T-cell (primary cell): ENCODE measurements around the gene BRD7. TPM values are rescaled to one million over a fixed set of nuclear protein-coding genes. Genes with fewer than 3 reads are reported as not detected.

Source experiments
- ATAC-seq, 4 experiments: fragments of 200-7000 bp in 3 of 4; fragments of 150-1000 bp in 1 of 4; cut with Tn5 transposase; replicated peaks in 1 of 4; 1 replicate in 3 of 4; 2 replicates in 1 of 4; pipeline ENCODE4 v1.10.0; 2021; ENCODE audit warnings: moderate library complexity in 3 of 4, mild to moderate bottlenecking in 2 of 4, moderate number of reproducible peaks in 1 of 4
- CTCF ChIA-PET, 2 donors: fragments of 300-600 bp; sonication (Branson Sonifier 250); formaldehyde crosslinking; loops; one replicate each; lab custom pipeline; 2022; ENCODE audit warnings: antibody characterized with exemption in 2 of 2; lab: Charles Lee
- POLR2A ChIA-PET, 2 donors: fragments of 300-600 bp; sonication (Branson Sonifier 250); formaldehyde crosslinking; loops; one replicate each; lab custom pipeline; 2022; ENCODE audit warnings: antibody characterized with exemption in 2 of 2; lab: Charles Lee
- DNase-seq, 35 experiments: peaks; one replicate each; pipeline versions ENCODE4 v3.0.0 to v3.0.0-alpha.2; 2013 to 2023
- H3K27ac ChIP-seq: one replicate; pipeline ENCODE4 v1.5.1; 2013; ENCODE audit warnings: low read length
- H3K27me3 ChIP-seq, 2 experiments: replicated peaks in 1 of 2; 1 replicate in 1 of 2; 2 replicates in 1 of 2; pipeline versions ENCODE4 v1.6.1 to v1.7.0; 2013; ENCODE audit warnings: low read length in 1 of 2, mixed read lengths in 1 of 2; ENCODE audit not compliant: control insufficient read depth in 2 of 2, insufficient read depth in 2 of 2; ENCODE audit errors: extremely low read depth in 1 of 2
- H3K36me3 ChIP-seq, 2 donors: 1 replicate in 1 of 2; 2 replicates in 1 of 2; pipeline versions ENCODE4 v1.6.1 to v1.7.0; 2013; ENCODE audit warnings: low read length in 1 of 2; ENCODE audit not compliant: control insufficient read depth in 2 of 2, insufficient read depth in 1 of 2; ENCODE audit errors: extremely low read depth in 1 of 2
- H3K4me1 ChIP-seq, 2 experiments: 1 replicate in 1 of 2; 2 replicates in 1 of 2; pipeline versions ENCODE4 v1.6.1 to v1.7.0; 2013; ENCODE audit warnings: low read length in 2 of 2, mixed read lengths in 1 of 2; ENCODE audit not compliant: insufficient read depth in 2 of 2, control insufficient read depth in 1 of 2; ENCODE audit errors: extremely low read depth in 1 of 2
- H3K4me3 ChIP-seq, 2 donors: 1 replicate in 1 of 2; 2 replicates in 1 of 2; pipeline versions ENCODE4 v1.5.1 to v1.7.0; 2013; ENCODE audit warnings: mild to moderate bottlenecking in 2 of 2, low read length in 1 of 2, moderate library complexity in 1 of 2; ENCODE audit not compliant: control insufficient read depth in 1 of 2; ENCODE audit errors: extremely low read depth in 1 of 2
- H3K9me3 ChIP-seq: 2 replicates; pipeline ENCODE4 v1.7.0; 2013
- H3K27ac Mint-ChIP-seq, 2 donors: one replicate each; pipeline ENCODE4 v1.8.0; 2020 to 2021; ENCODE audit warnings: mild to moderate bottlenecking in 2 of 2, mixed read lengths in 2 of 2
- H3K27me3 Mint-ChIP-seq, 2 donors: one replicate each; pipeline ENCODE4 v1.8.0; 2021 to 2022; ENCODE audit warnings: mixed read lengths in 2 of 2
- H3K36me3 Mint-ChIP-seq: one replicate; pipeline ENCODE4 v1.8.0; 2021; ENCODE audit warnings: mixed read lengths
- H3K4me1 Mint-ChIP-seq, 3 donors: one replicate each; pipeline ENCODE4 v1.8.0; 2020 to 2022; ENCODE audit warnings: mixed read lengths in 3 of 3, mild to moderate bottlenecking in 1 of 3
- H3K4me3 Mint-ChIP-seq, 3 donors: one replicate each; pipeline ENCODE4 v1.8.0; 2020 to 2022; ENCODE audit warnings: mild to moderate bottlenecking in 3 of 3, mixed read lengths in 3 of 3, moderate library complexity in 3 of 3
- H3K9me3 Mint-ChIP-seq, 3 donors: one replicate each; pipeline ENCODE4 v1.8.0; 2020 to 2022; ENCODE audit warnings: mixed read lengths in 3 of 3
- WGBS: methylation state at CpG from one replicate; pipeline ENCODE4 v1.1.5; 2013; ENCODE audit warnings: missing lambda C conversion rate; ENCODE audit not compliant: insufficient coverage; 5-methylcytosine and 5-hydroxymethylcytosine counted together
- total RNA-seq, 35 experiments: library from RNA in 6 of 35; stranded (reverse) in 6 of 35; fragments of 120-200 nt in 1 of 35; gene quantifications; one replicate each; pipeline versions ENCODE4 v1.2.1 to v1.2.4 and lab custom pipeline; 2013 to 2026

BRD7 gene
- total RNA-seq, 5 donors from 2014 or later (not counting 1 experiment from before 2014, with no cell fraction given) = 62.9 to 115 (median 75.4) TPM

DNA sequence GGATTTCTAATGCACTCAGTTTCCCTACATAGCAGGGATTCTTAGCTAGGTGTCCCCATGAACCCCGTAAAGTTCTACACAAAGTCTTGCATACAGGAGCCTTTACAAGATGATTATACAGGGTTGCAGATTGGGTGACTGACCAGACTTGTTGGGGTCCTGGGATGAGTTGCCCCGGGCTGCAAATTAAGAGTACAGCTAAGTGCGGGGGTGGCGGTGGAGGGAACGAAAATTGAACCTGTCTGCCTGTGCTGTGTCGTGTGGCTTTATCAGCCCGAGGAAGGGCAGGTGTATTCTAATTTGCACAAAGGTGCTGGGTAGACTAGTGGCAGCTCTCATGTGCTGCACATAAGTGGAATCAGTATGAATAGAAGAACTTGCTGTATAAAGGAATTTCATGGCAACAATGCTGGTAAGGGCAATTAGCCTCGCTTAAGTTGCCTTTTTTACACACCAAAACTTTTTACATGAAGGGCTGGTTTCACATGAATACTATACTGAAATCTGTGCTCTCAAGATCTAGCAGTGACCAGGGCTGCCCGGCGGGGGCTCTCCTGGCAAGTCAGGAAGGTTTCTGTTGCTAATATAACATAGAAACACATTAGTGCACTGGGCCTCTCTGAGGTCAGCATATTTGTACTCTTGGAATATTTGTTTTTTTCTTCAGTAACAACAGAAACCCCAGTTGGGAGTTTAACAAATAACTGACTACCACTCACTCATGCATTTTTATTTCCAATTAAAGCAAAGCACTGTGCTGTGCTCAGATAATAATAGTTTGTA is 51.7 kb downstream of the BRD7 start:
- DNase-seq (no peak), ATAC-seq (no peak)
- Mint-ChIP-seq H3K36me3 (peaks cover 64% of the 10 kb centered on the region), H3K4me1 (peaks cover 14 to 43% (median 33%) of the 10 kb centered on the region in 3 donors), H3K4me3 (no peak overlapping the region), H3K27ac (peak overlapping the region; percentile 61 to 78), H3K9me3 (no peaks in the 10 kb centered on the region), H3K27me3 (no peaks in the 10 kb centered on the region)
- WGBS = 86% methylated on average over 5 of the region's 10 CpGs
- peaks cover 0 to 19% of the 10 kb centered on the region in 2 experiments for H3K4me1 ChIP-seq
- H3K27ac ChIP-seq = no peak overlapping the region
- H3K27me3 ChIP-seq = no peaks in the 10 kb centered on the region
- CTCF ChIA-PET = interaction anchor here in 1 of 2 donors (0.5 to 1.6 kb wide), 3 partner anchors 38 to 428 kb away, joined by 3 to 4 read pairs (median 3); no protein-coding TSS in a partner anchor
- H3K4me3 ChIP-seq = no peak overlapping the region
- H3K36me3 ChIP-seq = peaks cover 8 to 94% of the 10 kb centered on the region in 2 donors
- POLR2A ChIA-PET = no interaction called here
- no peaks in the 10 kb centered on the region for H3K9me3 ChIP-seq

DNA sequence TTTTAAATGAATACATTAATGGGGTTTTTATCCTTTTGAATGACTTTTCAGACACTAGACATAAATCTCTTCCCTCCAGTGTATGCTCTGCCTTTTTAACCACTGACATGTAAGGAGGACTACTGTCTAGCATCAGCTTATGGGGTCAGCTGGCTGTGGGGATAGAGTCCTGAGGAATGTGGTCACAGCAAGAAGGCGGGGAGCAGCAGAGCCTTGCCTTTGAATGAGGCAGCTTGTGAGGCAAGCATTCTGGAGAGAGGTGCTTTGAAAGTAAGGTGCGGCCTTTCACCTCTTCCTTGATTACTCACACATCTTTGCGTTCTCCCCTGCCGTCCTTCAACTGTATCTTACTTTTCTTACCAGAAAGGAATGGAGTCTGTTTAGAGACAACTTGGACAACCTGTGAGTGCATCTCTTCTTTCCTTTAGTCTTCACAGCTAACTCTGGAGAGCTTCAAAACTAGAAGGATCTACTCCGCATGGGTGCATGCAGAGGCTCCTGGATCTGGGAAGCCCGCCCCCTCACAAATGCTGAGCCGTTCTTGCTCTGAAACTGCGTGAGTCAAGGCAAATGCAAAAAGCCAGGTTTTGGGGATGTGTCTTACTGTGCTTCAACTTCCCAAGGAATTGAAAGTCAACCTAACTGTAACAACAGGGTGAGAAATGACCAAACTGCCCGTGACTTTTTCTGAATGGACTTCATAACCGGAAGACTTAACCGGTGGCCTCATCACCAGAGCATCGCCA is 52.5 kb downstream of the BRD7 start:
- peaks cover 64% of the 10 kb centered on the region for H3K36me3 Mint-ChIP-seq
- ChIA-PET POLR2A (no interaction called here), CTCF (interaction anchor here in 1 of 2 donors (0.5 to 1.6 kb wide), 5 partner anchors 38 to 429 kb away, joined by 3 to 4 read pairs (median 3); no protein-coding TSS in a partner anchor)
- H3K9me3 Mint-ChIP-seq = no peaks in the 10 kb centered on the region
- peaks cover 0 to 19% of the 10 kb centered on the region in 2 experiments for H3K4me1 ChIP-seq
- no peak overlapping the region for H3K4me3 ChIP-seq
- DNase-seq = peak in 1 of 35 experiments; percentile 1
- H3K36me3 ChIP-seq = peaks cover 8 to 95% of the 10 kb centered on the region in 2 donors
- H3K27ac Mint-ChIP-seq = peak overlapping the region; percentile 61 to 86
- no peaks in the 10 kb centered on the region for H3K27me3 ChIP-seq
- H3K27me3 Mint-ChIP-seq = no peaks in the 10 kb centered on the region
- WGBS = 94% methylated on average over 8 of the region's 12 CpGs
- H3K4me3 Mint-ChIP-seq = no peak overlapping the region
- H3K9me3 ChIP-seq = no peaks in the 10 kb centered on the region
- H3K4me1 Mint-ChIP-seq = peaks cover 14 to 45% (median 35%) of the 10 kb centered on the region in 3 donors
- no peak overlapping the region for H3K27ac ChIP-seq
- no peak for ATAC-seq

DNA sequence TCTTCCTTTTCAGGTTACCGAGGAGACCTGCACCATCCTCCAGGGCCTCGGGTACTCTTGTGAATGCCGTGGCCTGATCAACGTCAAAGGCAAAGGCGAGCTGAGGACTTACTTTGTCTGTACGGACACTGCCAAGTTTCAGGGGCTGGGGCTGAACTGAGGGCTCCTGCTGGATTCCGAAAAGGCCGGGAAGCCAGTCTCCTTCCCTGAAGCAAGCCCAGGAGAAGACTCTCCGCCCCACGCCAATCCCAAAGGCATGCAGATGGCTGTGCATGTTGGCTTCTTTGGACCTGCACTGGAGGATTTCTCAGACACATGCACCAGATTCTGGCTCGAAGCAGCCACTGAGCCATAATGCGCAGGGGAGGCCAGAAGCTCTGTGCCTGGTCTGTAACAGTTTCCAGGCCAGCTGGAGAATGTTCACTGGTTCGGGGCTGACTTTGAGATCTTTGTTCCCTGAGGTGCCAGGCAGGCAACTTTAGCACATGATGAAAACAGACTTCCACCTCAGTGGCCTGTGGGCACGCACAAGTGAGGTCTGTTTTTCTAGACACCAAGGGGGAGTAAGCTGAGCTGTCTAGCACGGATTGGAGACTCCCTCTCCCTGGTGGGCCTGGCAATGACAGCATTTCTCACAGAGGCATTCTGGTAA is 53.3 kb downstream of the BRD7 start:
- H3K4me1 Mint-ChIP-seq = peaks cover 14 to 45% (median 35%) of the 10 kb centered on the region in 3 donors
- H3K27me3 Mint-ChIP-seq = no peaks in the 10 kb centered on the region
- Histone ChIP-seq H3K36me3 (peaks cover 11 to 94% of the 10 kb centered on the region in 2 donors), H3K4me3 (no peak overlapping the region), H3K27me3 (no peaks in the 10 kb centered on the region), H3K9me3 (no peaks in the 10 kb centered on the region), H3K4me1 (peaks cover 0 to 19% of the 10 kb centered on the region in 2 experiments), H3K27ac (no peak overlapping the region)
- H3K4me3 Mint-ChIP-seq = no peak overlapping the region
- ChIA-PET CTCF (interaction anchor here in 1 of 2 donors (1.0 to 2.0 kb wide), 5 partner anchors 12 to 350 kb away, joined by 3 to 4 read pairs (median 3); no protein-coding TSS in a partner anchor), POLR2A (interaction anchor here in 1 of 2 donors (0.7 to 1.1 kb wide), 2 partner anchors 11 to 39 kb away, joined by 3 to 4 read pairs; no protein-coding TSS in a partner anchor)
- peak overlapping the region; percentile 84 to 86 for H3K27ac Mint-ChIP-seq
- peaks cover 57% of the 10 kb centered on the region for H3K36me3 Mint-ChIP-seq
- H3K9me3 Mint-ChIP-seq = no peaks in the 10 kb centered on the region
- ATAC-seq (no peak), DNase-seq (peak in 4 of 35 experiments; percentile 2 to 22 (median 8))
- WGBS = 94% methylated on average over 12 of the region's 15 CpGs

DNA sequence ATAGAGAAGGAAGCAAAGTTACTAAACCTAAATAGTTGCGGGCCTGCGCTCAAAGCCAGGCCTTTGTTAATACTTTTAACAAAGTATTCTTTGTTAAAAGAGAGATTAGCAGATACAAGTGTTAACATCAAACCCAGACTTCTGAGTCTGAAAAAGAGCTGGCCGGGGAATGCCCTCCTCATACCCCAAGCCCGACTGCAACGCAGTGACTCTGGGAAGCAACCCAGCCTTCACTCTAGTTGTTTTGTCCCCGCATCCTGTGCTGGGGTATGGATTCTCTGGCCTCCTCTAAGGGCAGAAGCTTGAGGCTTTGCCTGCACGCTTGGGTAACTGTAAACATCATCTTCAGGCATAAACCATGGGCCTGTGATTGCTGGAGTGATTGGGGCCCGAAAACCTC is 54.1 kb downstream of the BRD7 start:
- Mint-ChIP-seq H3K4me1 (peaks cover 18 to 45% (median 43%) of the 10 kb centered on the region in 3 donors), H3K4me3 (no peak overlapping the region), H3K27ac (peak overlapping the region; percentile 84 to 86), H3K27me3 (no peaks in the 10 kb centered on the region), H3K9me3 (no peaks in the 10 kb centered on the region), H3K36me3 (peaks cover 61% of the 10 kb centered on the region)
- POLR2A ChIA-PET = interaction anchor here in 1 of 2 donors (0.7 to 1.1 kb wide), 2 partner anchors 12 to 40 kb away, joined by 3 to 4 read pairs; no protein-coding TSS in a partner anchor
- DNase-seq (peak in 2 of 35 experiments; percentile 1 to 10), ATAC-seq (no peak)
- Histone ChIP-seq H3K9me3 (no peaks in the 10 kb centered on the region), H3K27me3 (no peaks in the 10 kb centered on the region), H3K27ac (no peak overlapping the region), H3K4me3 (no peak overlapping the region), H3K4me1 (peaks cover 0 to 21% of the 10 kb centered on the region in 2 experiments), H3K36me3 (peaks cover 13 to 94% of the 10 kb centered on the region in 2 donors)
- WGBS = 100% methylated on average over 3 of the region's 8 CpGs
- CTCF ChIA-PET = interaction anchor here in 1 of 2 donors (0.8 to 2.0 kb wide), 4 partner anchors 13 to 103 kb away, joined by 3 to 7 read pairs (median 4); no protein-coding TSS in a partner anchor

DNA sequence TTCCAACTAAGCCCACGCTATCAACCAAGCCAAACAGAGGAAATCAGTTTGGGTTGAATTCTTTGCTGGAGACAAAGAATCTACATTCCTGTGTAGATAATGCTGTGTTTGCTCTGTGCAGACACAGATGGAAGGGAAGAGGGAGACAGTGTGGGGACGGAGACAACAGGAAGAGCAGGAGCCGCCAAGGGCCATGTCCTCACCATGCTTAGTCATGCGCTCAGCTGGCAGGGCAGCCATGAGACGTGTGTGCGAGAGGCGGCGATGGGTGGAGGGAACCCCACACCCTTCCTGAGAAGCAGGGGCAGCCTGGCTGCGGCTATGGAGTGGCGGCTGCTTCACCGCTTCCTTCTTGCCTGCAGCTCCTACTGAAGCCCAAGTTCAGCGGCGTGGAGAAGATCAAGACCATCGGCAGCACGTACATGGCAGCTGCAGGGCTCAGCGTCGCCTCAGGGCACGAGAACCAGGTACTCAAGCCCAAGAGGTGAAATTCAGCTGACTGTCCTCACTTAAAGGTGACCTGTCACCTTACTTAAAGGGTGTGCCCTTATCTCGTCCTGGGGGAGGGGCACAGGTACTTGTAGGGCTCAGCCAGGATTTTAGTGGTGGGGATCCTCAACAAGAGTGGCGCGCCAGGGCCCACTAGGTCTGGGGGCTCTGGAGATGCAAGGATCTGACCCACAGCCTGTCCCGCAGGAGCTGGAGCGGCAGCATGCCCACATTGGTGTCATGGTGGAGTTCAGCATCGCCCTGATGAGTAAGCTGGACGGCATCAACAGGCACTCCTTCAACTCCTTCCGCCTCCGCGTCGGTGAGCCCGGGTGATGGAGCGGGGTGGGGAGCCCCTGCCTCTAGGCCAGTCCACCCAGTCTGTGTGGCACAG is 55.0 kb downstream of the BRD7 start:
- no peaks in the 10 kb centered on the region for H3K9me3 Mint-ChIP-seq
- Histone ChIP-seq H3K4me3 (no peak overlapping the region), H3K9me3 (no peaks in the 10 kb centered on the region), H3K27me3 (no peaks in the 10 kb centered on the region), H3K36me3 (peaks cover 17 to 96% of the 10 kb centered on the region in 2 donors), H3K27ac (peak overlapping the region; percentile 33), H3K4me1 (peaks cover 0 to 22% of the 10 kb centered on the region in 2 experiments)
- 57% methylated on average over 20 of the region's 31 CpGs for WGBS
- peaks cover 20 to 41% (median 40%) of the 10 kb centered on the region in 3 donors for H3K4me1 Mint-ChIP-seq
- DNase-seq (peak in 33 of 35 experiments; percentile 11 to 71 (median 35)), ATAC-seq (peak; percentile 78 to 88 (median 82))
- CTCF ChIA-PET = interaction anchor here in 1 of 2 donors (0.6 to 2.0 kb wide), 8 partner anchors 13 to 493 kb away, joined by 3 to 7 read pairs (median 3); no protein-coding TSS in a partner anchor
- POLR2A ChIA-PET = interaction anchor here in 1 of 2 donors (1.1 kb wide), 1 partner anchor 41 kb away, joined by 3 read pairs; no protein-coding TSS in a partner anchor
- H3K27ac Mint-ChIP-seq = peak overlapping the region; percentile 91 to 93
- H3K36me3 Mint-ChIP-seq = peaks cover 65% of the 10 kb centered on the region
- H3K27me3 Mint-ChIP-seq = no peaks in the 10 kb centered on the region
- H3K4me3 Mint-ChIP-seq = peak overlapping the region; percentile 9 to 44 (median 43)
